HL-60 (cell line): ENCODE results near the gene TNIP1.

ENCODE experiments used
- DNase-seq, 2 experiments: peaks; one replicate each; pipeline ENCODE4 v3.0.0-alpha.2; 2010 to 2020; ENCODE audit warnings: low read depth in 1 of 2, low spot score in 1 of 2
- H3K27ac ChIP-seq: fragments of 250-450 bp; sonication (Bioruptor Pico); replicated peaks from 2 replicates; pipeline ENCODE4 v1.5.1; 2020; ENCODE audit warnings: mild to moderate bottlenecking, moderate library complexity
- H3K27me3 ChIP-seq: fragments of 250-450 bp; sonication (Bioruptor Pico); 2 replicates; pipeline ENCODE4 v1.5.1; 2021; ENCODE audit warnings: mild to moderate bottlenecking, moderate library complexity; ENCODE audit not compliant: insufficient read depth, poor library complexity, severe bottlenecking
- H3K4me3 ChIP-seq: replicated peaks from 2 replicates; pipeline ENCODE4 v1.5.1; 2011; ENCODE audit warnings: mild to moderate bottlenecking, control low read depth, low read length; ENCODE audit not compliant: insufficient read depth
- GABPA ChIP-seq: IDR thresholded peaks from 2 replicates; pipeline ENCODE4 v1.6.1; 2012; ENCODE audit warnings: low read depth
- POLR2AphosphoS5 ChIP-seq: IDR thresholded peaks from 2 replicates; pipeline ENCODE4 v1.6.1; 2012; ENCODE audit warnings: low read depth
- SPI1 ChIP-seq: IDR thresholded peaks from 2 replicates; pipeline ENCODE4 v1.6.1; 2012; ENCODE audit warnings: low read depth, mild to moderate bottlenecking, borderline replicate concordance
- TF ChIP-seq, protein P1 (sequence below): IDR thresholded peaks from one replicate; pipeline ENCODE4 v1.5.1; 2011; ENCODE audit warnings: low read length, control low read depth, inconsistent platforms; ENCODE audit not compliant: insufficient read depth
- TF ChIP-seq, protein P2 (sequence below): IDR thresholded peaks from 2 replicates; pipeline ENCODE4 v1.6.1; 2012; ENCODE audit warnings: low read depth; ENCODE audit not compliant: insufficient replicate concordance

TNIP1 gene

DNA sequence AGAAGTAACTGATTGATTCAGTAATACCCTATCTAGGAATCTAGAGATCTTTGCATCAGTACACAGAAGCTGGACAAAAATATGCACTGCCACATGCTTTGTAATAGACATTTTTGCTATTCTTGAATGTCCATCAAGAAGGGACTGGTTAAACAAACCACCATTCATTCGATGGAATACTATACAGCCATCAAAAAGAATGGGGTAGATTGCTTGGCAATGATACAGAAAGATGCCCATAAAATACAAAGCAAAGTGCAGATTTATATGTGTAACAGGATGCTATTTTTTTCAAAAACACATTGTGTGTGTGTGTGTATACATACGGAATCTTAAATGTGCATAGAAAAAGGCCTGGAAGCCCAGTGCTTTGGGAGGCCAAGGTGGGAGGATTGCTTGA lies 7.6 kb downstream of the TNIP1 start:
- Histone ChIP-seq H3K27me3 (no peaks in the 10 kb centered on the region), H3K27ac (no peak overlapping the region), H3K4me3 (no peak overlapping the region)
- TF ChIP-seq POLR2AphosphoS5 (no peak), SPI1 (no peak), GABPA (no peak)
- TF ChIP-seq, protein P1, sequence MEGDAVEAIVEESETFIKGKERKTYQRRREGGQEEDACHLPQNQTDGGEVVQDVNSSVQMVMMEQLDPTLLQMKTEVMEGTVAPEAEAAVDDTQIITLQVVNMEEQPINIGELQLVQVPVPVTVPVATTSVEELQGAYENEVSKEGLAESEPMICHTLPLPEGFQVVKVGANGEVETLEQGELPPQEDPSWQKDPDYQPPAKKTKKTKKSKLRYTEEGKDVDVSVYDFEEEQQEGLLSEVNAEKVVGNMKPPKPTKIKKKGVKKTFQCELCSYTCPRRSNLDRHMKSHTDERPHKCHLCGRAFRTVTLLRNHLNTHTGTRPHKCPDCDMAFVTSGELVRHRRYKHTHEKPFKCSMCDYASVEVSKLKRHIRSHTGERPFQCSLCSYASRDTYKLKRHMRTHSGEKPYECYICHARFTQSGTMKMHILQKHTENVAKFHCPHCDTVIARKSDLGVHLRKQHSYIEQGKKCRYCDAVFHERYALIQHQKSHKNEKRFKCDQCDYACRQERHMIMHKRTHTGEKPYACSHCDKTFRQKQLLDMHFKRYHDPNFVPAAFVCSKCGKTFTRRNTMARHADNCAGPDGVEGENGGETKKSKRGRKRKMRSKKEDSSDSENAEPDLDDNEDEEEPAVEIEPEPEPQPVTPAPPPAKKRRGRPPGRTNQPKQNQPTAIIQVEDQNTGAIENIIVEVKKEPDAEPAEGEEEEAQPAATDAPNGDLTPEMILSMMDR = no peak
- TF ChIP-seq, protein P2, sequence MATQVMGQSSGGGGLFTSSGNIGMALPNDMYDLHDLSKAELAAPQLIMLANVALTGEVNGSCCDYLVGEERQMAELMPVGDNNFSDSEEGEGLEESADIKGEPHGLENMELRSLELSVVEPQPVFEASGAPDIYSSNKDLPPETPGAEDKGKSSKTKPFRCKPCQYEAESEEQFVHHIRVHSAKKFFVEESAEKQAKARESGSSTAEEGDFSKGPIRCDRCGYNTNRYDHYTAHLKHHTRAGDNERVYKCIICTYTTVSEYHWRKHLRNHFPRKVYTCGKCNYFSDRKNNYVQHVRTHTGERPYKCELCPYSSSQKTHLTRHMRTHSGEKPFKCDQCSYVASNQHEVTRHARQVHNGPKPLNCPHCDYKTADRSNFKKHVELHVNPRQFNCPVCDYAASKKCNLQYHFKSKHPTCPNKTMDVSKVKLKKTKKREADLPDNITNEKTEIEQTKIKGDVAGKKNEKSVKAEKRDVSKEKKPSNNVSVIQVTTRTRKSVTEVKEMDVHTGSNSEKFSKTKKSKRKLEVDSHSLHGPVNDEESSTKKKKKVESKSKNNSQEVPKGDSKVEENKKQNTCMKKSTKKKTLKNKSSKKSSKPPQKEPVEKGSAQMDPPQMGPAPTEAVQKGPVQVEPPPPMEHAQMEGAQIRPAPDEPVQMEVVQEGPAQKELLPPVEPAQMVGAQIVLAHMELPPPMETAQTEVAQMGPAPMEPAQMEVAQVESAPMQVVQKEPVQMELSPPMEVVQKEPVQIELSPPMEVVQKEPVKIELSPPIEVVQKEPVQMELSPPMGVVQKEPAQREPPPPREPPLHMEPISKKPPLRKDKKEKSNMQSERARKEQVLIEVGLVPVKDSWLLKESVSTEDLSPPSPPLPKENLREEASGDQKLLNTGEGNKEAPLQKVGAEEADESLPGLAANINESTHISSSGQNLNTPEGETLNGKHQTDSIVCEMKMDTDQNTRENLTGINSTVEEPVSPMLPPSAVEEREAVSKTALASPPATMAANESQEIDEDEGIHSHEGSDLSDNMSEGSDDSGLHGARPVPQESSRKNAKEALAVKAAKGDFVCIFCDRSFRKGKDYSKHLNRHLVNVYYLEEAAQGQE = no peak
- no peak for DNase-seq

DNA sequence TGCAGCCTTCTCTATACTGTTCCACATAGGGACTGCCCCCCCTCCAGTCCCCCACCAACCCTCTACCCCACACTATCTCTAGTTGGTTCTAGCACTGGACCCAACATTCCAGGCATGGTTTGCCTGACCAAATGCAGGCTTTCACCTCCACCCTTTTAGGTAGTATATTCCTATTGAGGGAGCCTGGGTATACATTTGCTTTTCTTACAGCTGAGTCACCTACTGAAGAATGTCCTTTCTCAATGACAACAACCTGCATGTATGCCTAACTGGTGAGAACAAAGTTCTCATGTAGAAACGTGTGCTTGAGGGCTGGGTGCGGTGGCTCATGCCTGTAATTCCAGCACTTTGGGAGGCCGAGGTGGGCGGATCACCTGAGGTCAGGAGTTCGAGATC lies 8.2 kb downstream of the TNIP1 start:
- Histone ChIP-seq H3K27ac (no peak overlapping the region), H3K27me3 (no peaks in the 10 kb centered on the region), H3K4me3 (no peak overlapping the region)
- no peak for DNase-seq
- TF ChIP-seq, protein P1 = no peak
- TF ChIP-seq GABPA = no peak
- no peak for TF ChIP-seq SPI1
- TF ChIP-seq, protein P2 = no peak
- TF ChIP-seq POLR2AphosphoS5 = no peak

DNA sequence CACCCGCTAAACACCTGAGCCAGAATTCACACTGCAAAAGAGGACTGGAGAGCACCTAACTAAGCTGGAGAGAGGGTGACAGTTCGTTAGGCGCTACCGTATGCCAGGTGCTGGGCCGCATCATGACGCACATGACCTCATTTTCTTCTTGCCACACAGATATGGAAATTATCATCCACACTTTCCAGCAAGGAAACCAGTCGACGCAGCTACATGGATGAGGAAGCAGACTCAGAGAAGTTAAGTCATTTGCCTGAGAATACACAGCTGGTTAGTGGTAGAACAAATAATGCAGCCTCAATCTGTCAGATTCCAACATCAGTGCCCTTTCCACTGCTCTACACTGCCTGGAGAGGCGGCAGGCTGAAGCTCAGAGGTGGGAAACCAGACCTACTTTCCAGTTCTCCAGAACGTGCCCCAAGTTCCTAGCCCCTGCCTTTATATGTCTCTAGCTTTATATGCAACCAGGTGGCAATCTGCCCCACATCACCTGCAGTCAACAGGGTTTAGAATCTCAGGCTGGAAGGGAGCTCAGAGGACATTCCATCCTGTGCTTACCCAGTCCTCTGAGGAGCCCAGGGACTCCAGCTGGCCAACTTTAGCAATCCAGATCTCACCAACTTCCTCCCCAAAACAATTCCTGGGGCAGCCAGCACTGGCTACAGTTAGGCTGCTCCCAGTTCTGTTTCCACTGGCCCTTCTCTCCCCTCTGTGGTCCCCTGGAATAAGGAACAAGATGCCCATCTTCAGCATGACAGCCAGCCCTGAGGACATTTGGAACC lies 8.8 kb downstream of the TNIP1 start:
- Histone ChIP-seq H3K4me3 (no peak overlapping the region), H3K27ac (no peak overlapping the region), H3K27me3 (no peaks in the 10 kb centered on the region)
- DNase-seq = no peak
- TF ChIP-seq, protein P2 = no peak
- TF ChIP-seq GABPA = no peak
- TF ChIP-seq, protein P1 = no peak
- no peak for TF ChIP-seq SPI1
- no peak for TF ChIP-seq POLR2AphosphoS5
